ENCODE measurements around the gene FAM89A. TPM values are rescaled to one million over a fixed set of nuclear protein-coding genes. Genes with fewer than 3 reads are reported as not detected.

The FAM89A gene
- total RNA-seq, 1 experiment from 2014 or later, result 0.24 TPM

GRCh38 chr1:231064418-231064817 is 24.4 kb upstream of the FAM89A start:
- DNase-seq, result no peak
- POLR2A ChIA-PET (ENCODE audit: unreplicated experiment), result no interaction called here
- TF ChIP-seq EZH2 (IDR thresholded peaks at IDR 0.05; ENCODE audit: low read depth) (no peak), CTCF (conservative IDR thresholded peaks at IDR 0.05) (no peak)
- no TSS peak for BruUV-seq (replicated peaks)
- Histone ChIP-seq H3K27ac (no peak overlapping the region), H3K4me3 (no peak overlapping the region), H3K79me2 (ENCODE audit: low read depth) (no peaks in the 10 kb centered on the region), H3K4me2 (no peak overlapping the region), H4K20me1 (ENCODE audit: insufficient read depth) (no peaks in the 10 kb centered on the region), H3K9me2 (ENCODE audit: insufficient read depth) (no peaks in the 10 kb centered on the region), H3K4me1 (replicated peaks; ENCODE audit: insufficient read depth) (no peaks in the 10 kb centered on the region), H2AFZ (no peak overlapping the region), H3K36me3 (ENCODE audit: low read depth) (no peaks in the 10 kb centered on the region), H3K9me3 (ENCODE audit: insufficient read depth, low read depth) (no peaks in the 10 kb centered on the region), H3K27me3 (ENCODE audit: insufficient read depth, low read depth) (peaks cover 29% of the 10 kb centered on the region), H3F3A (ENCODE audit: insufficient read depth, low read depth) (no peaks in the 10 kb centered on the region)
- CTCF ChIA-PET, result no interaction called here
- intact Hi-C loops (cut with micrococcal nuclease; ENCODE audit: unreplicated experiment), result no loop called here

- H3K27ac ChIP-seq, result no peak overlapping the region
- no peaks in the 10 kb centered on the region for H3F3A ChIP-seq (ENCODE audit: insufficient read depth, low read depth)
- intact Hi-C loops (cut with micrococcal nuclease; ENCODE audit: unreplicated experiment), result no loop called here
- no peaks in the 10 kb centered on the region for H3K9me2 ChIP-seq (ENCODE audit: insufficient read depth)
- H4K20me1 ChIP-seq (ENCODE audit: insufficient read depth), result no peaks in the 10 kb centered on the region
- peaks cover 23% of the 10 kb centered on the region for H3K27me3 ChIP-seq (ENCODE audit: insufficient read depth, low read depth)
- CTCF ChIA-PET, result no interaction called here
- POLR2A ChIA-PET (ENCODE audit: unreplicated experiment), result interaction anchor here (0.6 kb wide), 1 partner anchor 31 kb away, joined by 3 read pairs; no protein-coding TSS in a partner anchor
- H2AFZ ChIP-seq, result no peak overlapping the region
- no peaks in the 10 kb centered on the region for H3K9me3 ChIP-seq (ENCODE audit: insufficient read depth, low read depth)
- TF ChIP-seq EZH2 (IDR thresholded peaks at IDR 0.05; ENCODE audit: low read depth), result no peak
- no peak for TF ChIP-seq CTCF (conservative IDR thresholded peaks at IDR 0.05)
- no peaks in the 10 kb centered on the region for H3K79me2 ChIP-seq (ENCODE audit: low read depth)
- H3K4me1 ChIP-seq (replicated peaks; ENCODE audit: insufficient read depth), result no peaks in the 10 kb centered on the region
- H3K4me2 ChIP-seq, result no peak overlapping the region
- BruUV-seq (replicated peaks), result no TSS peak
- no peaks in the 10 kb centered on the region for H3K36me3 ChIP-seq (ENCODE audit: low read depth)
- no peak overlapping the region for H3K4me3 ChIP-seq
- DNase-seq, result no peak
Observed at GRCh38 chr1:231063331-231063730, 23.3 kb upstream of the FAM89A start.

- BruUV-seq (replicated peaks), result no TSS peak
- H3K4me3 ChIP-seq, result no peak overlapping the region
- intact Hi-C loops (cut with micrococcal nuclease; ENCODE audit: unreplicated experiment), result no loop called here
- no peaks in the 10 kb centered on the region for H3F3A ChIP-seq (ENCODE audit: insufficient read depth, low read depth)
- peaks cover 25% of the 10 kb centered on the region for H3K27me3 ChIP-seq (ENCODE audit: insufficient read depth, low read depth)
- no peak overlapping the region for H3K4me2 ChIP-seq
- DNase-seq, result no peak
- H3K9me2 ChIP-seq (ENCODE audit: insufficient read depth), result no peaks in the 10 kb centered on the region
- H2AFZ ChIP-seq, result no peak overlapping the region
- CTCF ChIA-PET, result no interaction called here
- H3K27ac ChIP-seq, result no peak overlapping the region
- TF ChIP-seq EZH2 (IDR thresholded peaks at IDR 0.05; ENCODE audit: low read depth) (no peak), CTCF (conservative IDR thresholded peaks at IDR 0.05) (no peak)
- H3K36me3 ChIP-seq (ENCODE audit: low read depth), result no peaks in the 10 kb centered on the region
- no peaks in the 10 kb centered on the region for H3K79me2 ChIP-seq (ENCODE audit: low read depth)
- no peaks in the 10 kb centered on the region for H3K4me1 ChIP-seq (replicated peaks; ENCODE audit: insufficient read depth)
- H4K20me1 ChIP-seq (ENCODE audit: insufficient read depth), result no peaks in the 10 kb centered on the region
- no peaks in the 10 kb centered on the region for H3K9me3 ChIP-seq (ENCODE audit: insufficient read depth, low read depth)
- POLR2A ChIA-PET (ENCODE audit: unreplicated experiment), result no interaction called here
Observed at GRCh38 chr1:231062500-231063270, 22.6 kb upstream of the FAM89A start.
